Omental fat pad (tissue), 4 donors: Measurements from ENCODE around the gene ASH1L. TPM values are rescaled to one million over a fixed set of nuclear protein-coding genes. Genes with fewer than 3 reads are reported as not detected.
"Not testable (repeated sequence)": the region's sequence is repeated elsewhere in the genome, so short reads cannot be mapped to it uniquely, and the experiment has no call there.

ENCODE experiments used
- ATAC-seq: fragments of 150-250 bp; one replicate; pipeline ENCODE4 v1.9.1; 2016; ENCODE audit warnings: mild to moderate bottlenecking, moderate library complexity; ENCODE audit not compliant: low FRiP score
- DNase-seq: peaks from one replicate; pipeline ENCODE4 v3.0.0-alpha.2; 2019; ENCODE audit warnings: low spot score
- total RNA-seq, 4 donors: library from RNA; depleted of rRNA; stranded (reverse); fragments of >200 nt; gene quantifications; one replicate each; pipeline ENCODE4 v1.1.0, GENCODE V29; 2016
- TF ChIP-seq, protein P1 (sequence below), 3 donors: fragments of 450-650 bp; IDR thresholded peaks; one replicate each; pipeline ENCODE4 v1.5.1; 2016 to 2017; ENCODE audit warnings: antibody characterized with exemption in 3 of 3, mild to moderate bottlenecking in 3 of 3, moderate library complexity in 2 of 3

ASH1L gene
- total RNA-seq, 4 donors from 2014 or later, result 60.8 to 72.2 (median 65.6) TPM

DNA sequence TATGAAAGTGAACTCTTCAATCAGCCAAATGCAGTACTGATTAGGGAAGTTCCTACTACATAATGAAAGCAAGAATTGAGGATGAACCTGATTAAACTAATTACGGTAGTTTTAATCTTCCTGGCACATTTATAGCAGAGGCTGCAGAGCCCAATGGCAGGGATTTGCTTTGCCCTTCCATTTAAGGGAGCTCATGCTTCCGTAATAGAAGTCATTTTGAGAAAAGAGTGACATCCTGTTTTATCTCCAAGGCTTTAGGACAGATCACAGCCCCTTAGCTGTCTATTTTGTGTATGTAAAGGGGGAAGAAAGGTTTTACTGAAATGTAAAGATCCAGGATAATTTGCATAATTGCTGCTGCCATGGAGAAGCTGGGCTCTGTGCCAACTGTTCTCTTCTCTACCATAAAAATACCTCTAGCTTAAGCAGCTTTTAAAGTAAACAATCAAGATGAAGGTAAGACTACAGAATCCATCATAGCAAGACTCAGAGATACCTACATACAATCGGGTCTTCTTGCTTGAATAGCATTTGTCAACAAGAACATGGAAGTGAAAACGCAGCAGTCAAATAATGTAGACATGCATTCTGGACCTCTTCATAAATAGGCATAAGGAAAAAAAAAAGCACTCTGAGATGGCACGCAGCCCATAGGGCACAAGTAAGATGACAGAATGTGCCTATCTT is 62.5 kb downstream of the ASH1L start:
- TF ChIP-seq, protein P1, sequence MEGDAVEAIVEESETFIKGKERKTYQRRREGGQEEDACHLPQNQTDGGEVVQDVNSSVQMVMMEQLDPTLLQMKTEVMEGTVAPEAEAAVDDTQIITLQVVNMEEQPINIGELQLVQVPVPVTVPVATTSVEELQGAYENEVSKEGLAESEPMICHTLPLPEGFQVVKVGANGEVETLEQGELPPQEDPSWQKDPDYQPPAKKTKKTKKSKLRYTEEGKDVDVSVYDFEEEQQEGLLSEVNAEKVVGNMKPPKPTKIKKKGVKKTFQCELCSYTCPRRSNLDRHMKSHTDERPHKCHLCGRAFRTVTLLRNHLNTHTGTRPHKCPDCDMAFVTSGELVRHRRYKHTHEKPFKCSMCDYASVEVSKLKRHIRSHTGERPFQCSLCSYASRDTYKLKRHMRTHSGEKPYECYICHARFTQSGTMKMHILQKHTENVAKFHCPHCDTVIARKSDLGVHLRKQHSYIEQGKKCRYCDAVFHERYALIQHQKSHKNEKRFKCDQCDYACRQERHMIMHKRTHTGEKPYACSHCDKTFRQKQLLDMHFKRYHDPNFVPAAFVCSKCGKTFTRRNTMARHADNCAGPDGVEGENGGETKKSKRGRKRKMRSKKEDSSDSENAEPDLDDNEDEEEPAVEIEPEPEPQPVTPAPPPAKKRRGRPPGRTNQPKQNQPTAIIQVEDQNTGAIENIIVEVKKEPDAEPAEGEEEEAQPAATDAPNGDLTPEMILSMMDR (IDR thresholded peaks at IDR 0.05), result no peak
- no peak for DNase-seq
- ATAC-seq, result no peak

DNA sequence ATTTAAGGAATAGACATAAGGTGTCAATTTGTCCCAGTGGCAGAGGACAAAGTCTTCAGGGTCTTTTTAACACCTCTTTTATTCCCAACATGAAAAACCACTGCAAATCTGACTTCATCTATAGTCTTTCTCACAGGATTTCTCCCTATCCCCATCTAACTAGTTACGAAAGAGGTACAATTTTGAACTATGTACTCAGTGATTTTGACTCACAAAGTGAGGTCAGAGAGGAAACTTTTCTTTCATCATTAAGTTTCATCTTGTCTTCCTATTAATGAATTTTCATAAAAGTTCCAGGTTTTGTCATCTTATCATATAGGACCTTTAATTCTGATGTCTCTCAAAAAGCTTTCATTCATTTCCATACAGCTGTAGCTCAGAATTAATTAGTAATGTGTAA is 63.3 kb downstream of the ASH1L start:
- TF ChIP-seq, protein P1 (IDR thresholded peaks at IDR 0.05), result no peak
- DNase-seq (no peak), ATAC-seq (peak; percentile 41)

DNA sequence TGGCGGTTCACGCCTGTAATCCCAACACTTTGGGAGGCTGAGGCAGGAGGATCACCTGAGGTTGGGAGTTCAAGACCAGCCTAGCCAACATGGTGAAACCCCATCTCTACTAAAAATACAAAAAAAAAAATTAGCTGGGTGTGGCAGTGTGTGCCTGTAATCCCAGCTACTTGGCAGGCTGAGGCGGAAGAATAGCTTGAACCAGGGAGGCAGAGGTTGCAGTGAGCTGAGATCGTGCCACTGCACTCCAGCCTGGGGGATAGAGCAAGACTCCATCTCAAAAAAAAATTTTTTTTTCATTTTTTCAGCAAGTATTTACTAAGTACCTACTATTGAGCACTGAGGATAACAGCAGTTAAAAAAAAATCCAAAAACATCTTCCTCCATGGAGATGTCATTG is 69.0 kb downstream of the ASH1L start:
- not testable (repeated sequence) for DNase-seq, ATAC-seq

DNA sequence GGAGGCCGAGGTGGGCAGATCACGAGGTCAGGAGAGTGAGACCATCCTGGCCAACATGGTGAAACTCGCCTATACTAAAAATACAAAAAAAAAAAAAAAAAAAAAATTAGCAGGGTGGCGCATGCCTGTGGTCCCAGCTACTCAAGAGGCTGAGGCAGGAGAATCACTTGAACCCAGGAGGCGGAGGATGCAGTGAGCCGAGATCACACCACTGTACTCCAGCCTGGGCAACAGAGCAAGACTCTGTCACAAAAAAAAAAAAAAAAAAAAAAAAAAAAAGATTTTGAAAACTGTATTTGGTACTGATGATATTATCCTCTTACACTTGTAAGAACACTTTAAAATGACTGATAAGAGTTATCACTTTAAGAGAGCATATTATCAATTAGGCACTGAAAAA is 74.2 kb downstream of the ASH1L start:
- not testable (repeated sequence) for DNase-seq, ATAC-seq

DNA sequence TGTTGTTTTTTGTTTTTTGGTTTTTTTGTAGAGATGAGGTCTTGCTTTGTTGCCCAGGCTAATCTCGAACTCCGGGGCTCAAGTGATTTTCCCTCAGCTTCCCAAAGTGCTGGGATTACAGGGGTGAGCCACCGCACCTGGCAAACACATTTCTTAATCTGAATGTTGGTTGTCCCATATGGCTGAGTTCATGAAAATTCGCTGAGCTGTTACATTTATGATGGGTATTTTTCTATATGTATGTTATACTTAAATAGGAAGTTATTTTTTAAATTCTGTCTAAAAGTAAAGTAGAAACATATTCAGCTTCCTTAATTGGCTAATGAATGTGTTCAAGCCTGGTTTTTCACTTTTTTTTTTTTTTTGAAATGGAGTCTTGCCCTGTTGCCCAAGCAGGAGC is 75.1 kb downstream of the ASH1L start:
- DNase-seq, result no peak
- ATAC-seq, result no peak
- TF ChIP-seq, protein P1 (IDR thresholded peaks at IDR 0.05), result no peak

DNA sequence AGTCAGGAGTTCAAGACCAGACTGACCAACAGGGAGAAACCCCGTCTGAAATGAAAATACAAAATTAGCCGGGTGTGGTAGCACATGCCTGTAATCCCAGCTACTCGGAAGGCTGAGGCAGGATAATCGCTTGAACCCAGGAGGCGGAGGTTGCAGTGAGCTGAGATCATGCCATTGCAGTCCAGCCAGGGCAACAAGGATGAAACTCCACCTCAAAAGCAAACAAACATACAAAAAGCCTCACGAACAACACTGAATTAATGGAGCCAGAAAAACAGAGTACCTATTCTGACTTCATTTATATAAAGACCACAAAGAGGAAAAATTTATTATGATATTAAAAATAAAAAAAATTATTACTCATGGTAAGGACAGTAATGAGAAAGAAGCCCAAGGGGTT is 75.7 kb downstream of the ASH1L start:
- ATAC-seq, DNase-seq: not testable (repeated sequence)

DNA sequence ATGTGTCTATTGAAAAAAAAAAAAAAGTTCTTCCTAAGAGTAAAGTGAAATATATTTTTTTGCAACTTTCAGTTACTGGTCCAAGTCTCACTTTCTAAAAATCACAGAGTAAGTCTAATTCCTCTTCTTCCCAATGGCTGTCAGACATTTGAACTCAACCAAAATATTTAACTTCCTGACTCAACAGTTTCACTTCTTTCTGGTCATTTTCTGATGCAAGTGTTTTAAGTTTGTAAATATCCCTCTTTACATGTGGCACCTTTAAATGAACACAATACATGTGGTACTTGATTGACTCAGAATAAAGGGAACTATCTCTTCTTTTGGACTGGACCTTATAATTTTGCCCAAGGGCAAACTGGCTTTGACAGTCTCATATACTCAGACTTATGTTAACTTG is 76.7 kb downstream of the ASH1L start:
- TF ChIP-seq, protein P1 (IDR thresholded peaks at IDR 0.05), result no peak
- no peak for ATAC-seq
- DNase-seq, result no peak

DNA sequence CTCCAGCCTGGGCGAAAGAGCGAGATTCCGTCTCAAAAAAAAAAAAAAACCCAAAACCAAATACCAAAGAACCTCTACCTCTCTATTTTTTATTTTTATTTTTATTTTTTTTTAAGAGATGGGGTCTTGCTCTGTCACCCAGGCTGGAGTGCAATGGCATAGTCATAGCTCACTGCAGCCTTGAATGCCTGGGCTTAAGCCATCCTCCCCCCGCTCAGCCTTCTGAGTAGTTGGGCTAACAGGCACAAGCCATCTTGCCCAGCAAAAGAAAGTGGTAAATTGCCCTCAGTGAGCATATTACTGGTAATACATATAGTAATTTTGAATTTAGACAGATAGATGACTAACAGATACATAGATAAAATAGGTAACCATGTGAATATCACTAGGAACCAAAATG is 77.4 kb downstream of the ASH1L start:
- ATAC-seq (no peak), DNase-seq (no peak)
- TF ChIP-seq, protein P1 (IDR thresholded peaks at IDR 0.05), result no peak

DNA sequence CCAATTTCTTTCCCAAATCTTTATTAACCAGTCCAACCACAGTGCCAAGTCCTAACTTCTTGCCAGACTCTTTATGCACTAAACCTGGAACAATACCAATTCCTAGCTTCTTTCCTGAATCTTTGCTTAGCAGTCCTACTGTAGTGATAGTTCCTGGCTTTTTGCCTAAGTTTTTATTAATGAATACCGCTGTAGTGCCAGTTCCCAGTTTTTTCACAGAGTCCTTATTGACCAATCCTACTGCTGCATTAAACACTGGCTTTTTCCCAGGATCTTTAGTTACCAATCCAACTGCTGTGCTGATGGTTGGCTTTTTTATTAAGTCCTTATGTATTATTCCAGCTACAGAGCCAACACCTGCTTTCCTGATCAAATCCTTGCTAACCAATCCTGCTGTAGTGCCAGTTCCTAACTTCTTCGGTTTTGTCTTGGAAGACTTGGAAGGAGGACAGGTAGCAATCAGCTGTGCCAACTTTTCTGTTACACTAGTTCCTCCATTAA is 80.8 kb downstream of the ASH1L start:
- no peak for DNase-seq
- TF ChIP-seq, protein P1 (IDR thresholded peaks at IDR 0.05), result no peak
- ATAC-seq, result no peak
